Measurements from ENCODE around the gene EXOC8.

EXOC8 gene

DNA sequence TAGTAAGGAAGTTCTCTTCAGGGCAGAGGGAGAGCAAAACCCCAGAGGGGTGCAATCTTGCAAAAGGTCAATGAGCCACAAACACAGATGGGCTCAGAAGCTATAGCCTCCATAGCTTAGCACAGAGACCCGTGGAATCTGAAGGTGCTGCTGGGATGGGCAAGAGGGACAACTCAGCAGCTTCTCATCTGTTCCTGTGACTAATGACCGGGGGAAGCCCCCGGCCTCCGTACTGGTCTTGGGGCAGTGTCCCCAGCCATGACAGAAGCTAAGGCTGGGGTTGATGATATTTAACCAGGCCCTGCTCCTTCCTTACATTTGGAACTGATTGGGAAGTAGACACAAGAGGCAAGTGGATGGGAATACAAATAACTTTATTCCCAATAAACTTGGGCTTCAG, 19.1 kb downstream of the EXOC8 start:
- in situ Hi-C loops (cut with MboI; ENCODE audit: low sequenced_read_pairs), result no loop called here

- in situ Hi-C loops (cut with MboI; ENCODE audit: low sequenced_read_pairs), result no loop called here
These were observed 19.7 kb downstream of the EXOC8 start for GRCh38 chr1:231318015-231318355.

- in situ Hi-C loops (cut with MboI; ENCODE audit: low sequenced_read_pairs), result no loop called here
These were observed 20.2 kb downstream of the EXOC8 start for GRCh38 chr1:231317306-231318014.

- in situ Hi-C loops (cut with MboI; ENCODE audit: low sequenced_read_pairs), result no loop called here
These were observed 21.8 kb downstream of the EXOC8 start for GRCh38 chr1:231315887-231316286.

DNA sequence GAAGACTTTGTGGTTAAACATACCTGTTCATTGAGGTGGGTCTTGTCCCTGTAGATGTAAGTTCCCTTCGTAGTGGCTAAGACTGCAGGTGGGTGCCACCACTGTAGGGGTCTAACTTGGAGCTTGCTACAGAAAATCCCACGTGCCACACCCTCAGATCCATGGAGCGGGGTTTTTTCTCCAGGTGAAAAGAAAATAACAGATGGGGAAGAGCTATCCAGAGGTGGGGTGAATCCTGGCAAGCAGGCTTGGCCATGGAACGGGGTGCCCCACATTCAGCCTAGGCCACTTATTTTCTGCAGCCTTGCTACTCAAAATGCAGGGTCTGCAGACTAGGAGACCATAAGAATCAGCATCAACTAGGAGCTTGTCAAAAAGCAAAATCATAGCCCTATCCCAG, 24.0 kb downstream of the EXOC8 start:
- in situ Hi-C loops (cut with MboI; ENCODE audit: low sequenced_read_pairs), result no loop called here

- in situ Hi-C loops (cut with MboI; ENCODE audit: low sequenced_read_pairs), result no loop called here
These were observed 25.2 kb downstream of the EXOC8 start for GRCh38 chr1:231312432-231312788.

- in situ Hi-C loops (cut with MboI; ENCODE audit: low sequenced_read_pairs), result no loop called here
These were observed 25.8 kb downstream of the EXOC8 start for GRCh38 chr1:231311720-231312431.

- in situ Hi-C loops (cut with MboI; ENCODE audit: low sequenced_read_pairs), result no loop called here
These were observed 27.2 kb downstream of the EXOC8 start for GRCh38 chr1:231310391-231310934.

DNA sequence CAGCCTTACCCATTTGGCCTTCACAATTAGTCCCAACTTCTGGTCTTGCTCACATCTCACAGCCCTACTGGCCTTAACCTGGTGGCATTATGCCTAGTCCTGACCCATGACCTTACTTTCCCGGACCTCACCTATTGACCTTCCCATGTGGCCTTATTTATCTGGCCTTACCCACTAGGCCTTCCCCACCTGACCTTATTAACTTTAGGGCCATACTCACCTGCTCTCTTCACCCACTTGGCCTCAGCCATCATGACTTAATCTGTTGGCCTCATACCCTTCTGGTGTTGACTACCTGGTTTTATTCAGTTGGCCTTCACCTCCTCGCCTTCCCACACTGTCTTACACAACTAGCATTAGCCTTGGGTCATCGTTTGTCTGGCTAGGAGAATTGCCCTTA, 35.7 kb downstream of the EXOC8 start:
- in situ Hi-C loops (cut with MboI; ENCODE audit: low sequenced_read_pairs), result no loop called here

GRCh38 chr1:231295938-231296337, 41.7 kb downstream of the EXOC8 start:
- in situ Hi-C loops (cut with MboI; ENCODE audit: low sequenced_read_pairs), result no loop called here

- in situ Hi-C loops (cut with MboI; ENCODE audit: low sequenced_read_pairs), result no loop called here
These were observed 51.0 kb downstream of the EXOC8 start for GRCh38 chr1:231286603-231287002.

DNA sequence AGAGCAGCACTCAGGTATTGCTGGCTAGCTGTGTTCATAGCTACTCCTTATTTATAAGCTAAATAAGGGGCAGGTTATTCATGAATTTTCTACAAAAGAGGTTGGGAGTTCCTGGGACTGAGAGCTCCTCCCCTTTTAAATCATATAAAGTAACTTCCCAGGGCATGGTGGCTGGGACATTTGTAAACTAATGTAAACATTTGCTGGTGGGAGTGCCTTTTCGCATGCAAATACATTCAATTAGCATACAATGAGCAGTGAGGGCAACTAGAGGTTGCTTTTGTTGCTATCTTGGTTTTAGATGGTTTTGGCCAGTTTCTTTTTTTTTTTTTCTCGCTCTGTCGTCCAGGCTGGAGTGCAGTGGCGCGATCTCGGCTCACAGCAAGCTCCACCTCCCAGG, 53.2 kb downstream of the EXOC8 start:
- in situ Hi-C loops (cut with MboI; ENCODE audit: low sequenced_read_pairs), result no loop called here
